HG03457 (cell line): ENCODE results near the gene UVRAG.

ENCODE experiments used
- ATAC-seq: cut with Tn5 transposase; IDR thresholded peaks from one replicate; pipeline ENCODE4 v1.9.1; 2021; ENCODE audit warnings: moderate number of reproducible peaks; ENCODE audit not compliant: unreplicated experiment

Gene UVRAG

DNA sequence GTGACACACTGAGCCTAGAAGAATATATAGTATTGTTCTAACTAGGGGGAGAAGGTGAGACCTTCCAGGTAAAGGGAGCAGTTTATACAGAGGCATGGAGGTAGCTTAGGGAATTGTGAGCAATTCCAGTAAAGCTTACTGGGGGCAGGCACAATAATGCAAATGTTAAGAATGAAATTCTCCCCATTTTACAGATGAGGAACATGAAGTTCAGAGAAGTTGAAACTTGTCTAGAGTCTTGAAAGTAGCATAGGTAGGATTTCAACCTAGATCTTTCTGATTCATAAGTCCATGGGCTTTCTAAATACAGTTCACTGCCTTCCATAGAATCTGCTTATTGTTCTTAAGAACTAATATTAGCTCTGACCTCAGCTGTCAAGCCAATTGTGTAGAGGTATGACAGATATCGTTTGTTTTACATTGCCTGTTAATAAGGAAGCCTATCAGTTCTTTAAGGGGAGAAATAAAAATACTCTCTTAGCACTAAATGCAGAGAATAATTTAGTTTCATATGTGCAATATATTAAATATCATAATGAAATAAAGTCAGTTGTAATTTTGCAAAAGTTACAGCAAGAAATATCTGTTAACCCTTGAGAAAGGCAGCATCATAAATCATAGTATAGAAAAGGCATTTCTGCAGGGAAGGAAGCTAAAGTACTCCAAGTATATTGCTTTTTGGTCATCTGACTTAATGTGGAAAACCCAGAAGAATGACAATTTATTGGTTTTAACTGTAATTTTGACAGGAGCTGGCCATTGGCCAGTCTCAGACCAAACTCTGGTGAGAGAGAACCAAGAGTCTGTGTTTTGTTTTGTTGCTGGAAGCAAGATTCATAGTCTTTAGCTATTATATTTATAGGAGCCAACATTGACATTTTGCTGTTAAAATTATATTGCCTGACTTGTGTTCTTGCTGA is 181.8 kb downstream of the UVRAG start:
- no peak for ATAC-seq

DNA sequence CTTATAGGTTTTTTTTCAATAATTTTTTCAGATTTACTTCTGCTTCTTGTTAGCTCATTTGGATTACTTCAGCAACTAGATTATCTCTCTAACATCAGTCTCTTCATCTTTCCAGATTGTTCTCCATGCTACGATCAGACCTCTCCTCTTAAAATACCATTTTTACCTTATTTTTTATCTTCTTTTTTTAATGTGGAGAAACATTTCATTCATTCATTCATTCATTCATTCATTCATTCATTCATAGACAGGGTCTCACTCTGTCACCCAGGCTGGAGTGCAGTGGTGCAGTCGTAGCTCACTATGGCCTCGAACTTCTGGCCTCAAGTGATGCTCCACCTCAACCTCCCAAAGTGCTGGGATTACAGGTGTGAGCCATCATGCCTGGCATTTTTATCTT is 189.4 kb downstream of the UVRAG start:
- no peak for ATAC-seq

DNA sequence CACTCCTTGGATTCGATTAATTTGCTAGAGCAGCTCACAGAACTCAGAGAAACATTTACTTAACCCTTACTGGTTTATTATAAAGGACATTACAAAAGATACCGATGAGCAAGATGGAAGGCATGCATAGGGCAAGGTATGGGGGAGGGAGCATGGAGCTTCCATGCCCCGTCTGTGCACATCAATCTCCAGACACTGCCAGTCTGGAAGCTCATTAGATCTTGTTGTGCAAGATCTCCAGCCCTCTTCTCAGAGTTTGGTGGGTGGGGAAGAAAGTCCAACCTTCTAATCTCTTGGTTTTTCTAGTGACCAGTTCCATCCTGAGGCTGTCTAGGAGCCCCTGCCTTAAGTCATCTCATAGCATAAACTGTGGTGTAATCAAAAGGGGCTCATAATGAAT is 190.7 kb downstream of the UVRAG start:
- ATAC-seq = no peak

DNA sequence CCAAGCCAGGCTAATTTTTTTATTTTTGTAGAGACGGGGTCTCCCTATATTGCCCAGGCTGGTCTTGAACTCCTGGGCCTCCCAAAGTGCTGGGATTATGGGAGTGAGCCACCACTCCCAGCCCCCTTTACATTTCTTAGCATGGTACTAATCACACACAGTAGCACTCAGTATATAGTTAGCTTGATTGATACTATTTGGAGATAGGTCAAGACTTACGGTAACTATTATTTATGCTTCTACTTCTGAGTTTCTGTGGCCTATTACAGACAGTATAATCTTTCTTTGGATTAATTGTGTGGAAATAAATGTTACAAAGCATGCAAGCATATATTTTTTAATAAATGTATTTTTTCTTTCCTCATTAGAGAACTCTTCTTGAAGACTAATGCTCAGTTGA is 192.2 kb downstream of the UVRAG start:
- ATAC-seq = no peak

DNA sequence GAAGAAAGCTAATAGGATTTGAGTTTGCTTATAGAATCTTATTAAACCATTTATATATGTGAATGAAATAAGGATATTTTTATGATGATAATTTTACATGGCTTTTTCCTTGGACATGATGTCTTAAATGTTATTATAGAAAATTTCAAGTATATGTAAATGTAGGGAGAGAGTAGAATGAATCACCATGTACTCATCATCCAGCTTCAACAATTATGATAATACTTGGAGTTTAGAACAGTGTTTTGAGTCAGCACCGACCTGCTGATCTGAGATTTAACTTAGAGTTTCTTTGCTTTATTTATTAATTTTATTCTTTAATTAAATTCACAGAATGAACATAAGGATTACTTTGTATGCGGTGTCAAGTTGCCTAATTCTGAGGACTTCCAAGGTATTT is 193.5 kb downstream of the UVRAG start:
- ATAC-seq = no peak

DNA sequence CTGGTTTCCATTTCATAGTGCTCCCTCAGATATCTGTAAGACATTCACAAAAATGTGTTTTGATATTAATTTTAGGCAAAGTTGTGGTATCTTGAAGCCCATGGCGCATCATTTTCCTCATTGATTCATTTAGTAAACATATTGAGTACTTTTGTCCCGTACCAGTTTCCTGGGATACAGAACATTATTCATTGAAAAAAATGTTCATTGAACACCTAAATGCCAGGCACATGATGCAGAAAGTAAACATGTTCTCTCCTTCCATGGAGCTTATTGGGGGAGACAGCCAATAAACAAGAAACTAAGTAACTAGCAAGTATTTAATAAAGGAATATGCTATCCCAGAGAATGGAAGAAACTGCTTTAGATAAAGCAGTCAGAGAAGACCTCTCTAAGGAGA is 195.0 kb downstream of the UVRAG start:
- ATAC-seq = no peak

DNA sequence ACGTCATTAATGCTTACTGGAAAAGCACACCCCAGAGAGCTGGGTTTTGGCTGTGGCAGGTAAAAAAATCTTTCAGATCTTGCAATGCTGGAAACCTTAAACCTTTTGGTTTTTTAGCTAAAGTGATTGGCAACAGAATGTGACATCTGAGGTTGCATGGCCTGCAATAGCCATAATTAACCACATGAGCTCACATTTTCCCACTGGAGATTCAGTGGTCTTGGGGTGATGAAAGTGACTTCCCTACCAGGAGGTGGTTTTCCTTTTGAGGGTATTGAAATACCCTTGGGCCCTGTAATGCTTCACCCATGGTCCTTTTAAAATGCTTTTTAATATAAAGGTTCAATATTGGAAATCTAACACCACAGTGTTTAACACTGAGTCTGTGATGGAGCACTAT is 198.5 kb downstream of the UVRAG start:
- no peak for ATAC-seq

DNA sequence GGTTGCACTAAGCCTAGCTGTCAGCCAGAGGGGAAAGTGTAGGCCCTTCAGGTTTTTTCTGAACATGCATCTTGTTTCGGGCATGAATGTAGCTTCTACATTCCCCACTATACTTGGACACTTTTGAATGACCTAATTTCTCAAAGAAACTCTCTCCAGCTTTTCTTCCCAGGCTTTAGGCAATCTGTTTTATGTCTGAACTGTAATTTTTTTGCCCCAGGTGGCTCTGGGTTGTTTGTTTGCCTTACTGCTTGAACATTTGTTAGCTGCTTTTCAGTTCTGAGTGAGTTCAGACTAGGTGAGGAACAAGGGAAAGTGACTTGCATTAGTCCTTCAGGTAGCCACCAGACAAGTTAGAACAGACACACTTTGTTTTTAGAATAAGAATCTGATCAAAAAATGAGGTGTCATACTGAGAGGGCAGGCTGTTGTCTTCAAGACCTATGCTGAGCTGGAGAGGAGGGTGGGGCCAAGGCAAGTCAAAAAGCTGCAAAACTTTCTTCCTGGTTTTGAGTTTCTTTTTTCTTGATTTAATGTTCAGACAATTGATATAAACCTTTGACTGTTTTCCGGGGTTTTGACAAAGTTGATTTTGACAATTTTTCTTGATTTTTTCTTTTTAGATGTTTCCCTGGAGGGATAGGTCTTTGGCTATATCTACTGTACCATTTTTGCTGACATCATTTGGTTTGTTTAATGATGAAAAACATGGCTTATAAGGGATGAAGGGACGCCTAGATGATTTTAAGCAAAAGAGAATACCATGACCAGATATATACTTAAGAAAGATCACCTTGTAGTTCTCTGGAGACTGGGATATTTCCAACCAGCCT is 208.4 kb downstream of the UVRAG start:
- no peak for ATAC-seq

DNA sequence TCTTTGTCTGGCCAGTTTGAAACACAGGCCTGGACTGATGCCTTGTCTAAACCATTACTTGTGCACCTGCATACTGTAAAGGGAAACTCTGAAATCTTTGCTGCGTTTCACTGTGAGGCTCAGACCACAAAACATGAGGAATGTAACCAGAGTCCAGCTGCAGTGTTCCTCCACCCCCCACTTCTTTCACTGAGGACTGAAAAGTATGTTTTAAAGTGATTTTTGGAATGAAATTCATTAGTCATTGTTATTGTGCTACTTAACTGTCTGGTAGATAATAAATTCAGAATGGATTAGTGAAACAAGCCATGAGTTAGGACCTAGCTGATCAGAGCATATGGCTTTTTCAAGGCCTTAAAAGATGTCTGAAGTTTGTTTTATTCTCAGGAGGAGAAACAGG is 210.1 kb downstream of the UVRAG start:
- no peak for ATAC-seq

DNA sequence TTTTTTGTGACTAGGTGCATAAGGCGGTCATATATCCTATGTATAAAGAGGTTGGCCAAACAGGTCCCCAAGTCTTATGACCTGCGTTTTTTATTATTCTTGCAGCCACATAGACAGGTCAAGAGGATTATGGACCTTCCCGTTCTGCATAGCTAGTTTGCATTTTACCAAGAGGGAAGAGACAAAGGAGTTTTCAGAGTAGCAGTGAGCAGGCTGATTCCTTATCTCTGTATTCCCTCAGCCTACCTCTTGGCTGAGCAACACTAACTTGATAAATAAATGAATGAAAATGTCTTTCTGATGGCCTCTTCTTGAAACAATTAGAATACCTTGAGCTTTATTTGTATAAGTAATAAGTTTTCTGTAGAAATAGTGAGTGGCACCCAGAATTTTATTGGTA is 210.8 kb downstream of the UVRAG start:
- no peak for ATAC-seq

DNA sequence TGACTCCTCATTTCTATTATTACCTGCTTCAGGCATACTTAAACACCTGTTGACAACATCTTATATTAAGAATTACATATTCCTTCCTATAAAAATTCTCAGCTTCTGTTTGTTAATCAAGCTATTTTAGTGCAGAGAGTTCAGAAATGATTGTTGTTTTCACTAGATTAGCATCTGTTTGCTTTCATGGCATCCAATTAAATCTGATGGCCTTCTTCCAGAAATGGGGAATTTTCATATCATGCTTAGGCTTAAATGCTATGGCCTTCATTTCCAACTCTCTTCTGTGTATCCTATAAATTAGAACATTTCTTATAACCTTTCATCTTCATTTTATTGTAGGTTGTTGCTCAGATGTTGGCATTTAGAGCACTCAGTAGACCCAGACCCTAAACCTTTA is 211.3 kb downstream of the UVRAG start:
- no peak for ATAC-seq

DNA sequence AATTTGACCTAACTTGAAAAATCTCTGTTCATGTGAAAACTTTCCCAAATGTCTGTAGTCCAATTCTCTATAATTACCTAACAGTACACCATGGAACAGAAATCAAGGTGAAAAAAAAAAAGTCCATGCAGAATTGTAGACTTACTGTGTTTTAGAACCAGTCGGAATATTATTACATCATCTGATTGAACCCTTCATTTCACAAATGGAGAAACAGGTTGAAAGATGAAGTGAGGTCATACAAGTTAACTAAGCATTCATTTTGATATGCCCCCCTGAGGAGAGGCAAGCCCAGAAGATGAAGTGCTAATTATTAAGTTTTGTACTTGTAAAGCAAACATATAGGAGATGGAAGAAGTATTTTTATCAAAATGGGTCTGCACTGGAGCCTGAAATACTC is 211.9 kb downstream of the UVRAG start:
- ATAC-seq = no peak

DNA sequence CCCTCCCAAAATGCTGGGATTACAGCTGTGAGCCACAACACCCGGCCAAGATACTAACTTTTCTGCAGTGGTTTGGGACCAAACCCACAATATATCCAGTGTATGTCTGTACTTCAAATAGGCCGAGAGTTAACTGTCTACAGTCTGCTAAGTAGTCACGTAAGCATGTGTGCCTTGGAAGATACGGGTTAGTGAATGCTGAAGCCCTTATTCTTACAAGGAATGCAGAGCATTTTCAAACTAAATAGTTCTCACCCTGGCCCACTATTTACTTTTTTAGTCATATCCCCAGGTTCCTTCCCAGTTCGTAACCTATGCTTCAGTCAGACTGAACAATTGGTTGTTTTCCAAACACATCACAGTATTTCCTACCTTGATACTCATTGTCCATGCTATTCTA is 215.3 kb downstream of the UVRAG start:
- ATAC-seq = no peak

DNA sequence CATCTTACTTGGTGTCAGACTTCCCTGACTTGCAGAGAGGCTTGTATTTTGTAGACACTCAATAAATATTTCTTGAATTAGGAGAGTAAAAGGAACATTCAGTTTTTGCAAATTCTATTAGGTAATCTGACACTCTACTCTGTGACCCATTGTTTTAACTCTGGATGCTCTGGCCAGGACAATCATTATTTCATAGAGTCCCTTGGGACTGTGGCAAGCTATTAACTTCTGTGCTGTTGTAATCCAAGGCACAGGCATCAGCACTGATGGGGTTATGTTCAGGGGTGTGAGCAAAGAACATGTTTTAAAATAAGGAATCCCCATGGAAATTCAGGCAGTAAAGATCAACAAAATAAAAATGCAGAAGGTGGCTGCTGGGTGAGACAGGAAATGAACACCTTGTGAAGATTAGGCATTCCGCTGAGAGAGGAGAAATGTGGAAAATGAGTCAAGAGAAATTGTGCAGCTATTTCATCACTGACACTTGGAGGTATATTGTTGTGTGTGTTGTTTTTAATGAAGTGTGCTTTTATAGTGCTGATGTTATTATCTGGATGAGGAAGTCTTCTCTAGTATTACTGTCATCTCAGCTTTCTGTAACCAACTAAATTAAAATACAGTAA is 216.1 kb downstream of the UVRAG start:
- ATAC-seq = no peak

DNA sequence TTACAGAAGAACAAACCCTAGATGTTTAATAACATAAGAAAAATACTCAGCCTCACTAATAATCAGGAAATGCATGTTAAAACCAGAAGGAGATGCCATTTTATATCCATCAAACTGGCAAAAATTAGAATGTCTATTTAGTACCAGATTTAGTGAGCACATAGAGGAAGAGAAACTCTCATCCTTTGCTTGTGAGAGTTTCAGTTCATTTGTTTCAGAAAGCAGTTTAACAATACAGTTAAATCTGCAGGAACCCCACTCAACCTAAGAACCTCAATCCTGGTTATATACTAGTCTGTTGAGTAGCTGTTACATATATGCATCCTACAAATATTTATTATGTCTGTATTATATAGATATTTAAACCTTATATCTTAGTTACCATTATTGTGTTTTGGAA is 218.7 kb downstream of the UVRAG start:
- ATAC-seq = no peak

DNA sequence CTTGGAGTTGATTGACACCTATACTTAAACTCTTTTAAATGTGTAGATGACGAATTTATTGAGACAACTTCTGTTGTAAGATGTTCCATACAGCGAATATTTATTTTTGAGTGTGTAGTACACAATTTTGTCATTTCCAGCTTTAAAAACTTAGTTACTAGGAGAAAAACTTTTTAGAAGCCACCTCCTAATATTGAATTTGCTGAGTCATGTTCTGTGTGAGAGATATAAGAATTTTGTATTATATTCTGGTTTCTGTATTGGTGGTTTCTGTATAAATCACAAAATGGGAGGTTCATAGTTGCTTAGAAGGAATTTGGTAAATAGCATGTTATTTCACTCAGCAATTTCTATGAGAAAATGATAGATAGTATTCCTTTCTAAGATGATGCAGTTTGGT is 220.0 kb downstream of the UVRAG start:
- no peak for ATAC-seq

DNA sequence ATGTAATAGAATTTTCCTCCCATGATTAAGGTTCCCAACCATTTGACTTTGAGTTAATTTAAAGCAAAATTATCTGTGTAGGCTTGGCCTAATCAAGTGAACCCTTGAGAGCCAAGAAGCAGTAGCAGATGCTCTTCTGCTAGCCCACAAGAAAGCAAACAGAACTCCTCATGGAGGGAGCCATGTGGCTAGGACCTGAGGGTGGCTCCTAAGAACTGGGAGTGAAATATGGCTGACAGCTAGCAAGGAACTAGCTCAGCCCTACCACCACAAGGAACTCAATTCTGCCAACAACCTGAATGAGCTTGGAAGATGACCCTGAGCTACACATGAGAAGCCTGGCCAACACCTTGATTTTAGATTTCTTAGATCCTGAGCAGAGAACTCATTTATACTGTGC is 223.6 kb downstream of the UVRAG start:
- ATAC-seq = no peak

DNA sequence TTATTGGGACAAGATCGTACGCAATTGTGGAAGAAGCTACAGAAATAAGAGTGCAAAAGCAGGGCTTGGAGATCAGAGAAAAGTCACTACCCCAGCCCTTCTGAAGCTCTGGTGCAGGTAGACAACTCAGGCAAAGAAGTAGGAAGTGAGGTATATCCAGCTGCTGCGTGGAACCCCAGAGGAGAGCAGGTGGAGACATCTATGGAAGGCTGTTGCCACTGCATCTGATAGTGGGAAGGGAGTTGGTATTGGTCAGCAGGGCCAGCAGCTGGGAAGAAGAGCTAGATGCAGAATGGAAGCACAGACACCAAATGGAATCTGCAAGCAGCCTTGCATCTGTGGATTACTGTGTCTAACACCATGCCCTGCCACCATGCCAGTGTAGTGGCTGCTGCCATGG is 226.2 kb downstream of the UVRAG start:
- no peak for ATAC-seq

DNA sequence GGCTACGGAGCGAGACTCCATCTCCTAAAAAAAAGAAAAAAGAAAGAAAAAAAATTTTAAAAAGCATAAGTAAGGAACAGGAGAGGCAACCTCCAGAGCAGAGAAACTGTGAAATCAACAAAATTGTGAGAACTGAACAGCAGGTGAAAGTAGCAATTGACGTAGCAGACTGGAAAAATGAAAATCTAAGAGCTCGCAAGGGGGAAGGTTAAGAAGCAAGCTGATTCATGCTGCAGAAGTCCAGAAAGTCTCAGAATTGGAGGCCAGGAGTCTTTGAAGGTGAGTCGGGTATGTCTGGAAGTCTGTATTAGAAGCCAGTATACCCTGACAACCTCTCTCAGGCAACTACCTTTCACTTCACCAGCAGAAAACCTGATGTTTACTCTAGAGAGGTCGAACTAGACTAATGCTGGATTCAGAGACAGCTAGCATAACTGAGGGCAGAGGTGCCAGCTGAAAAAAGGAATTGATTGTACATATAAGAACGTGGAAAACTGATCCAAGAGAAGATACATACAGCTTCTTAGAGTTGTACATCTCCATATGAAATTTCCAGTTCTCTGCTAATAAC is 229.8 kb downstream of the UVRAG start:
- ATAC-seq = no peak

DNA sequence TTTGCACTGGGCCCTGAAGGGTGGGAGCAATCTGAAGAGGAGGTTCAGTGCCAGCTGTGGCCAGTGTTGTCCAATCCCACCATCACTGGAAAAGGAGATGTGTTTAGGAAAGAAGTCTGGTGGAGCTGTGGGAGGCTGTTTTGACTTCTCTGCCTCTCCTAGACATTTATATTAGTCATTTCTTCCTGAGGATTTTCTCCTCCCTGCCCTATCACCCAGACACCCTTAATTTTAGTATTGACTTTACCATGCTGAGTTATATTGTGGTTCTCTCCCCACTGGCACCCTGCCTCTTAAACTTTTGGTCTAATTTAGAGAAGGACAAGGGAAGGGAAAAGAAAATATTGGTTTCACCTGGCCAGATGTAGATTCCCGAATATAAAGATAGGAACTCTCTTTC is 232.2 kb downstream of the UVRAG start:
- no peak for ATAC-seq

DNA sequence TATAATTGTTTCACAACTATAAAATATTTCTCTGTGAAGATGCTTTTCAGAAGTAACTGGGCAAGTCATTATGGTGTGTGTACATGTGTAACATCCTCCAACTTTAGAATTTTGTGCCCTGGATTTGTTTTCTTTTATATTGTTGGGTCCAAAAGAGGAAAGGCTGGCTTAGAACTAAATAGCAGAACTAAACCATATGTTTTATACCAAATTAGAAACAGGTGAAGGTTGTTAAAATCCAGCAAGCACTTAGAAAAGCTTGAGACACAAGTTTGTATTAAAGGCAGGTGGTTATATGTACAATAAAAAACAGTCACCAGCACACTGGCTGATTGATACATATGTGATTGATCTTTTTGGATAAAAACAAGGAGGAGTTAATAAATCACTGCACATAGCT is 232.8 kb downstream of the UVRAG start:
- ATAC-seq = no peak
